Gastrocnemius medialis (tissue), 4 donors: ENCODE measurements around the gene PTPRR.

ENCODE experiments used
- POLR2A ChIP-seq, 2 donors: fragments of 450-650 bp; IDR thresholded peaks; one replicate each; pipeline ENCODE4 v1.6.1; 2017; ENCODE audit warnings: antibody characterized with exemption in 2 of 2, mild to moderate bottlenecking in 2 of 2, moderate library complexity in 2 of 2
- TF ChIP-seq, protein P1 (sequence below), 5 experiments: fragments of 450-650 bp in 3 of 5; fragments of 200-600 bp in 2 of 5; sonication (generic) in 2 of 5; IDR thresholded peaks in 4 of 5; conservative IDR thresholded peaks in 1 of 5; 1 replicate in 4 of 5; 2 replicates in 1 of 5; pipeline ENCODE4 v1.5.1; 2016 to 2019; ENCODE audit warnings: antibody characterized with exemption in 5 of 5, mild to moderate bottlenecking in 3 of 5, moderate library complexity in 3 of 5

GRCh38 chr12:70829070-70829469 is 91.5 kb downstream of the PTPRR start:
- no peak for TF ChIP-seq POLR2A (IDR thresholded peaks at IDR 0.05)
- TF ChIP-seq, protein P1, sequence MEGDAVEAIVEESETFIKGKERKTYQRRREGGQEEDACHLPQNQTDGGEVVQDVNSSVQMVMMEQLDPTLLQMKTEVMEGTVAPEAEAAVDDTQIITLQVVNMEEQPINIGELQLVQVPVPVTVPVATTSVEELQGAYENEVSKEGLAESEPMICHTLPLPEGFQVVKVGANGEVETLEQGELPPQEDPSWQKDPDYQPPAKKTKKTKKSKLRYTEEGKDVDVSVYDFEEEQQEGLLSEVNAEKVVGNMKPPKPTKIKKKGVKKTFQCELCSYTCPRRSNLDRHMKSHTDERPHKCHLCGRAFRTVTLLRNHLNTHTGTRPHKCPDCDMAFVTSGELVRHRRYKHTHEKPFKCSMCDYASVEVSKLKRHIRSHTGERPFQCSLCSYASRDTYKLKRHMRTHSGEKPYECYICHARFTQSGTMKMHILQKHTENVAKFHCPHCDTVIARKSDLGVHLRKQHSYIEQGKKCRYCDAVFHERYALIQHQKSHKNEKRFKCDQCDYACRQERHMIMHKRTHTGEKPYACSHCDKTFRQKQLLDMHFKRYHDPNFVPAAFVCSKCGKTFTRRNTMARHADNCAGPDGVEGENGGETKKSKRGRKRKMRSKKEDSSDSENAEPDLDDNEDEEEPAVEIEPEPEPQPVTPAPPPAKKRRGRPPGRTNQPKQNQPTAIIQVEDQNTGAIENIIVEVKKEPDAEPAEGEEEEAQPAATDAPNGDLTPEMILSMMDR (IDR thresholded peaks at IDR 0.05 in 4 of 5, conservative IDR thresholded peaks at IDR 0.05 in 1 of 5) = no peak
